PC-3 (cell line): ENCODE results near the gene C4orf50. TPM values are rescaled to one million over a fixed set of nuclear protein-coding genes. Genes with fewer than 3 reads are reported as not detected.

Experiments used
- ATAC-seq: fragments of 200-7000 bp; cut with Tn5 transposase; 2 replicates; pipeline ENCODE4 v1.9.1; 2020; ENCODE audit warnings: mild to moderate bottlenecking, moderate library complexity
- BruUV-seq: library from RNA; stranded (reverse); fragments of 400-500 nt; replicated peaks from 2 replicates; lab custom pipeline; 2021; lab: Mats Ljungman, UMichigan
- CTCF ChIA-PET: fragments of 300-600 bp; sonication (Branson Sonifier 250); formaldehyde crosslinking; loops from one replicate; lab custom pipeline; 2022; ENCODE audit warnings: antibody characterized with exemption; lab: Charles Lee
- POLR2A ChIA-PET: fragments of 300-600 bp; sonication (Branson Sonifier 250); formaldehyde crosslinking; loops from one replicate; lab custom pipeline; 2022; ENCODE audit warnings: antibody characterized with exemption; ENCODE audit not compliant: unreplicated experiment; lab: Charles Lee
- DNase-seq: peaks from one replicate; pipeline ENCODE4 v3.0.0-alpha.2; 2015
- H2AFZ ChIP-seq: fragments of 300-600 bp; sonication (generic); 2 replicates; pipeline ENCODE4 v1.6.0; 2016; ENCODE audit warnings: antibody characterized with exemption, low read length
- H3F3A ChIP-seq: fragments of 300-600 bp; sonication (generic); one replicate; pipeline ENCODE4 v1.6.0; 2017; ENCODE audit warnings: antibody characterized with exemption, low read length, control low read depth, mild to moderate bottlenecking; ENCODE audit not compliant: unreplicated experiment
- H3K27ac ChIP-seq: fragments of 300-600 bp; sonication (generic); 2 replicates; pipeline ENCODE4 v1.5.1; 2016; ENCODE audit warnings: mild to moderate bottlenecking, low read length
- H3K27me3 ChIP-seq: fragments of 300-600 bp; sonication (generic); 2 replicates; pipeline ENCODE4 v1.6.1; 2016; ENCODE audit warnings: low read length, mixed read lengths
- H3K36me3 ChIP-seq: fragments of 300-600 bp; sonication (generic); 2 replicates; pipeline ENCODE4 v1.6.1; 2016; ENCODE audit warnings: low read depth, mixed run types, low read length, mixed read lengths
- H3K4me1 ChIP-seq: fragments of 300-600 bp; sonication (generic); 2 replicates; pipeline ENCODE4 v1.5.1; 2016; ENCODE audit warnings: low read length; ENCODE audit not compliant: insufficient read depth
- H3K4me2 ChIP-seq: fragments of 300-600 bp; sonication (generic); 2 replicates; pipeline ENCODE4 v1.6.0; 2016; ENCODE audit warnings: low read length
- H3K4me3 ChIP-seq: fragments of 300-600 bp; sonication (generic); 2 replicates; pipeline ENCODE4 v1.5.1; 2016; ENCODE audit warnings: mild to moderate bottlenecking, low read length, mixed read lengths
- H3K79me2 ChIP-seq: fragments of 300-600 bp; sonication (generic); 2 replicates; pipeline ENCODE4 v1.6.1; 2017; ENCODE audit warnings: low read length, mixed read lengths
- H3K9ac ChIP-seq: fragments of 300-600 bp; sonication (generic); 2 replicates; pipeline ENCODE4 v1.6.0; 2016; ENCODE audit warnings: mild to moderate bottlenecking, low read length
- H3K9me2 ChIP-seq: fragments of 300-600 bp; sonication (generic); replicated peaks from 2 replicates; pipeline ENCODE4 v1.6.1; 2016; ENCODE audit warnings: mixed run types, low read length, mixed read lengths
- H3K9me3 ChIP-seq: fragments of 300-600 bp; sonication (generic); 2 replicates; pipeline ENCODE4 v1.6.1; 2016; ENCODE audit warnings: low read length, mixed read lengths
- H4K20me1 ChIP-seq: fragments of 300-600 bp; sonication (generic); 2 replicates; pipeline ENCODE4 v1.6.1; 2016; ENCODE audit warnings: low read length, mixed read lengths
- CTCF ChIP-seq: fragments of 300-600 bp; sonication (generic); conservative IDR thresholded peaks from 2 replicates; pipeline ENCODE4 v1.5.1; 2017; ENCODE audit warnings: antibody characterized with exemption, low read depth, mild to moderate bottlenecking, low read length
- EZH2 ChIP-seq: fragments of 300-600 bp; sonication (generic); IDR thresholded peaks from one replicate; pipeline ENCODE4 v1.6.1; 2017; ENCODE audit warnings: antibody characterized with exemption, mild to moderate bottlenecking, low read length; ENCODE audit not compliant: unreplicated experiment
- EZH2phosphoT487 ChIP-seq: fragments of 300-600 bp; sonication (generic); IDR thresholded peaks from 2 replicates; pipeline ENCODE4 v1.6.1; 2018; ENCODE audit warnings: mild to moderate bottlenecking, antibody characterized with exemption, low read length, borderline replicate concordance
- intact Hi-C: fragments of 100-400 bp; cut with micrococcal nuclease; formaldehyde crosslinking; loops from 2 replicates; pipeline ENCODE4 v1.9.0; 2023
- total RNA-seq: library from RNA; depleted of rRNA; stranded (reverse); fragments of >200 nt; gene quantifications from 2 replicates; pipeline ENCODE4 v1.2.3, GENCODE V29; 2014

Gene C4orf50
- total RNA-seq, 1 experiment from 2014 or later = not detected

GRCh38 chr4:5919044-5919443 is 99.2 kb downstream of the C4orf50 start:
- no peak for TF ChIP-seq EZH2
- TF ChIP-seq CTCF = no peak
- TF ChIP-seq EZH2phosphoT487 = no peak
- no peak overlapping the region for H3K27ac ChIP-seq
- H3K79me2 ChIP-seq = no peaks in the 10 kb centered on the region
- H3K4me1 ChIP-seq = no peaks in the 10 kb centered on the region
- H3K27me3 ChIP-seq = peaks cover 25% of the 10 kb centered on the region
- POLR2A ChIA-PET = no interaction called here
- no peaks in the 10 kb centered on the region for H3K36me3 ChIP-seq
- no peak overlapping the region for H3K9ac ChIP-seq
- no peaks in the 10 kb centered on the region for H3K9me2 ChIP-seq
- no peaks in the 10 kb centered on the region for H3K9me3 ChIP-seq
- intact Hi-C loops = no loop called here
- no peak overlapping the region for H2AFZ ChIP-seq
- no TSS peak for BruUV-seq
- ATAC-seq = no peak
- CTCF ChIA-PET = no interaction called here
- no peaks in the 10 kb centered on the region for H4K20me1 ChIP-seq
- no peak overlapping the region for H3K4me3 ChIP-seq
- H3F3A ChIP-seq = no peaks in the 10 kb centered on the region
- no peak overlapping the region for H3K4me2 ChIP-seq
- DNase-seq = no peak

GRCh38 chr4:5918331-5918985 is 99.8 kb downstream of the C4orf50 start:
- Histone ChIP-seq H3K4me1 (no peaks in the 10 kb centered on the region), H3K27me3 (peaks cover 25% of the 10 kb centered on the region), H3K9ac (no peak overlapping the region), H4K20me1 (no peaks in the 10 kb centered on the region), H3K27ac (no peak overlapping the region), H3K79me2 (no peaks in the 10 kb centered on the region), H3K4me3 (no peak overlapping the region), H3K4me2 (no peak overlapping the region), H2AFZ (no peak overlapping the region), H3K9me3 (no peaks in the 10 kb centered on the region), H3K9me2 (no peaks in the 10 kb centered on the region), H3K36me3 (no peaks in the 10 kb centered on the region), H3F3A (no peaks in the 10 kb centered on the region)
- TF ChIP-seq CTCF = no peak
- POLR2A ChIA-PET = no interaction called here
- DNase-seq (no peak), ATAC-seq (no peak)
- BruUV-seq = no TSS peak
- CTCF ChIA-PET = no interaction called here
- intact Hi-C loops = no loop called here

GRCh38 chr4:5917672-5918071 is 100.6 kb downstream of the C4orf50 start:
- POLR2A ChIA-PET = no interaction called here
- CTCF ChIA-PET = no interaction called here
- no peaks in the 10 kb centered on the region for H3K4me1 ChIP-seq

More at GRCh38 chr4:5917672-5918071, 100.6 kb downstream of the C4orf50 start:
- DNase-seq = no peak
- no peak overlapping the region for H3K9ac ChIP-seq
- ATAC-seq = no peak
- peaks cover 19% of the 10 kb centered on the region; the same call in 1 of the 2 replicates for H3K27me3 ChIP-seq
- no peak overlapping the region for H2AFZ ChIP-seq
- H3K9me3 ChIP-seq = no peaks in the 10 kb centered on the region
- no TSS peak for BruUV-seq
- TF ChIP-seq EZH2phosphoT487 = no peak
- no peak for TF ChIP-seq EZH2
- TF ChIP-seq CTCF = no peak
- no peaks in the 10 kb centered on the region for H3K36me3 ChIP-seq
- H3K4me3 ChIP-seq = no peak overlapping the region
- H3K27ac ChIP-seq = no peak overlapping the region
- intact Hi-C loops = no loop called here
- H4K20me1 ChIP-seq = no peaks in the 10 kb centered on the region
- no peaks in the 10 kb centered on the region for H3K9me2 ChIP-seq
- H3K79me2 ChIP-seq = no peaks in the 10 kb centered on the region
- no peak overlapping the region for H3K4me2 ChIP-seq
- H3F3A ChIP-seq = no peaks in the 10 kb centered on the region
